GM21717 (cell line): Measurements from ENCODE around the gene CUEDC2.

Source experiments
- ATAC-seq: cut with Tn5 transposase; IDR thresholded peaks from one replicate; pipeline ENCODE4 v1.9.1; 2021; ENCODE audit warnings: mild to moderate bottlenecking, moderate library complexity; ENCODE audit not compliant: unreplicated experiment

CUEDC2 gene

DNA sequence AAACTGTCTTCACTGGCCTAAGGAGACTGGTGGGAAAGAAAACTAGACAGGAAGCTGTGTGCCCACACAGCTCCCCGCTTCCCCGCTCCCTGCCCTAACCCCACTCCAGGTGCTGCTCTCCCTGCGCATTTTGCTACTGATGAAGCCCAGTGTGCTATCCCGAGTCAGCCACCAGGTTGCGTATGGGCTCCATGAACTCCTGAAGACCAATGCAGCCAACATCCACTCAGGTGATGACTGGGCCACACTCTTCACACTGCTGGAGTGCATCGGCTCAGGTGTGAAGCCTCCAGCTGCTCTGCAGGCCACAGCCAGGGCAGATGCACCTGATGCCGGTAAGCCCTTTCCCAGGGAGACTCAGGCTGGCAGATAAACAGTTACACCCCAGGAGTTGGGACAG, 57.1 kb downstream of the CUEDC2 start:
- no peak for ATAC-seq
